ENCODE measurements around the gene HES1.
"Not testable (repeated sequence)": the region's sequence is repeated elsewhere in the genome, so short reads cannot be mapped to it uniquely, and the experiment has no call there.

HES1 gene, protein sequence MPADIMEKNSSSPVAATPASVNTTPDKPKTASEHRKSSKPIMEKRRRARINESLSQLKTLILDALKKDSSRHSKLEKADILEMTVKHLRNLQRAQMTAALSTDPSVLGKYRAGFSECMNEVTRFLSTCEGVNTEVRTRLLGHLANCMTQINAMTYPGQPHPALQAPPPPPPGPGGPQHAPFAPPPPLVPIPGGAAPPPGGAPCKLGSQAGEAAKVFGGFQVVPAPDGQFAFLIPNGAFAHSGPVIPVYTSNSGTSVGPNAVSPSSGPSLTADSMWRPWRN

GRCh38 chr3:194135806-194136518 is at the start of gene HES1:
TSS of gene HES1 (plus strand) at chr3:194136148. CDS start at chr3:194136381, 233 bp downstream.
- peak; percentile 90 for DNase-seq (ENCODE audit: low read depth)
- H3K4me3 ChIP-seq (ENCODE audit: low read depth, low read length), result peak within 1 kb of the TSS; percentile 71
- TF ChIP-seq, protein P1, sequence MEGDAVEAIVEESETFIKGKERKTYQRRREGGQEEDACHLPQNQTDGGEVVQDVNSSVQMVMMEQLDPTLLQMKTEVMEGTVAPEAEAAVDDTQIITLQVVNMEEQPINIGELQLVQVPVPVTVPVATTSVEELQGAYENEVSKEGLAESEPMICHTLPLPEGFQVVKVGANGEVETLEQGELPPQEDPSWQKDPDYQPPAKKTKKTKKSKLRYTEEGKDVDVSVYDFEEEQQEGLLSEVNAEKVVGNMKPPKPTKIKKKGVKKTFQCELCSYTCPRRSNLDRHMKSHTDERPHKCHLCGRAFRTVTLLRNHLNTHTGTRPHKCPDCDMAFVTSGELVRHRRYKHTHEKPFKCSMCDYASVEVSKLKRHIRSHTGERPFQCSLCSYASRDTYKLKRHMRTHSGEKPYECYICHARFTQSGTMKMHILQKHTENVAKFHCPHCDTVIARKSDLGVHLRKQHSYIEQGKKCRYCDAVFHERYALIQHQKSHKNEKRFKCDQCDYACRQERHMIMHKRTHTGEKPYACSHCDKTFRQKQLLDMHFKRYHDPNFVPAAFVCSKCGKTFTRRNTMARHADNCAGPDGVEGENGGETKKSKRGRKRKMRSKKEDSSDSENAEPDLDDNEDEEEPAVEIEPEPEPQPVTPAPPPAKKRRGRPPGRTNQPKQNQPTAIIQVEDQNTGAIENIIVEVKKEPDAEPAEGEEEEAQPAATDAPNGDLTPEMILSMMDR (IDR thresholded peaks at IDR 0.05; ENCODE audit: control insufficient read depth, extremely low read depth, insufficient read depth), result no peak

GRCh38 chr3:194086388-194087075 is 49.4 kb upstream of the HES1 start:
- H3K4me3 ChIP-seq (ENCODE audit: low read depth, low read length), result no peak overlapping the region
- TF ChIP-seq, protein P1 (IDR thresholded peaks at IDR 0.05; ENCODE audit: control insufficient read depth, extremely low read depth, insufficient read depth), result no peak
- DNase-seq (ENCODE audit: low read depth), result no peak

- no peak for DNase-seq (ENCODE audit: low read depth)
Measured at GRCh38 chr3:194087280-194087679, 48.7 kb upstream of the HES1 start.

GRCh38 chr3:194087995-194088855 is 47.7 kb upstream of the HES1 start:
- no peak for DNase-seq (ENCODE audit: low read depth)
- no peak overlapping the region for H3K4me3 ChIP-seq (ENCODE audit: low read depth, low read length)
- TF ChIP-seq, protein P1 (IDR thresholded peaks at IDR 0.05; ENCODE audit: control insufficient read depth, extremely low read depth, insufficient read depth), result no peak

More at GRCh38 chr3:194087280-194087679, 48.7 kb upstream of the HES1 start:
- TF ChIP-seq, protein P1 (IDR thresholded peaks at IDR 0.05; ENCODE audit: control insufficient read depth, extremely low read depth, insufficient read depth), result no peak
- H3K4me3 ChIP-seq (ENCODE audit: low read depth, low read length), result no peak overlapping the region

DNA sequence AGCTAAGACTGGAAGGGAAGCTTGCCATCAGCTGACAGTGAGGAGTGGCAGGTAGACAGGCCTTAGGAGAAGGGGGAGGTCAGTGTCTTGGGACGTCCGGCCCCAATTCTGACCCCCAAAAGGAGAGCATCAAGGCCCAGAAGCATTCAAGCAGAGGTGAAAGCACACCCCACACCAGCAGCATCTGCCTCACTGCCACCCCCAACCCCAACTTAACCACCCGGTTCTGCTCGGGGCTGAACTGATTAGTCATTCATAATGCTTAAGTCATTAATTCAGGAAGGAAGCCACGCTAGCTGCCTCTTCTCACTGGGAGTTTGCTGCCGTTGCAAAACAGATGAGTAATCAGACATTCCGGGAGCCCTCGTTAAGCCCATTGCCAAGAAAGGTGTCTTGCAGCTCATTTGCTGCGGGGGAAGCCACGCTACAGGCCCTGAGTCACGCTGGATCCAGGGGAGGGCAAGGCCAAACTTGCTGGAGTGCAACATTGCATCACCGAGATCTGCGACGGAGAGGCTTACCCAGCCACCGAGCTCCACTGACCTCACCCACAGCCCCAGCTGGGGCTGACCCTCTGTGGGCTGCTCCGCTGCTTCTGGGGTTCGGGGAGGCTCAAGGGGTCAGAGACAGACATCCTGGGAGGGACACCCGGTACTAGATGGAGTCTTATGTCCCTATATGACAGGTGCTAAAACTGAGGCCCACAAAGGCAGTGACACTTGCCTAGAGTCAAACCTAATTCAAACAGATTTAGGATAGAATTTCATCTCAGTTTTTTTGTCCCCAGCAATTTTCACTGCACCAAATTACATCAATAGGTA is 46.4 kb upstream of the HES1 start:
- DNase-seq (ENCODE audit: low read depth), result no peak
- TF ChIP-seq, protein P1 (IDR thresholded peaks at IDR 0.05; ENCODE audit: control insufficient read depth, extremely low read depth, insufficient read depth), result no peak
- no peak overlapping the region for H3K4me3 ChIP-seq (ENCODE audit: low read depth, low read length)

DNA sequence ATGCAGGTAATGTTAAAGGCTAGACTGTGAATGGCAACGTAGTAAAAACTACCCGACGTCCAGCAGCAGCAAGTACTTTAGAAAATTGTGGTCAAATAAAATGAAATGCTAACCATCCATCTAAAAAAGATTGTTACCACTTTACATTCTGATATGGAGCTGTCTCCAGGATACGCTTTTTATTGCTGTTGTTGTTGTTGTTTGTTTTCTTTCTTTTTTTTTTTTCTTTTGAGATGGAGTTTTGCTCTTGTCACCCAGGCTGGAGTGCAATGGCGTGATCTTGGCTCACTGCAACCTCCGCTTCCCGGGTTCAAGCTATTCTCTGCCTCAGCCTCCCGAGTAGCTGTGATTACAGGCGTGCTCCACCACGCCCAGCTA is 45.8 kb upstream of the HES1 start:
- H3K4me3 ChIP-seq (ENCODE audit: low read depth, low read length); DNase-seq (ENCODE audit: low read depth): not testable (repeated sequence)
